A549 (cell line): ENCODE measurements around the gene SUGCT. TPM values are rescaled to one million over a fixed set of nuclear protein-coding genes. Genes with fewer than 3 reads are reported as not detected.

Experiments used
- ATAC-seq, 2 experiments: fragments of 200-7000 bp in 1 of 2; fragments of >200 bp in 1 of 2; cut with Nextera tagmentation in 1 of 2; cut with Tn5 transposase in 1 of 2; 3 replicates each; pipeline versions ENCODE4 v1.8.0 to v1.9.1; 2018 to 2020; ENCODE audit warnings: mild to moderate bottlenecking in 1 of 2, moderate library complexity in 1 of 2
- CTCF ChIA-PET: fragments of 300-600 bp; sonication (Branson Sonifier 250); formaldehyde crosslinking; extraction: SDS; loops from one replicate; lab custom pipeline; 2021; ENCODE audit warnings: antibody characterized with exemption, inconsistent platforms; lab: Yijun Ruan, JAX
- POLR2A ChIA-PET: fragments of 350-600 bp; formaldehyde crosslinking; extraction: SDS; loops from one replicate; lab custom pipeline; 2021; ENCODE audit warnings: antibody characterized with exemption, inconsistent platforms; lab: Yijun Ruan, JAX
- DNase-seq, 2 experiments: peaks; one replicate each; pipeline versions ENCODE4 v3.0.0 to v3.0.0-alpha.2; 2011 to 2016; ENCODE audit warnings: low read depth in 1 of 2, low spot score in 1 of 2
- FAIRE-seq: peaks from 2 replicates; lab custom pipeline; 2011; peaks lifted over from hg19 to GRCh38; lab: Jason Lieb, UNC
- H3K27ac ChIP-seq, 2 experiments: fragments of >200 bp; sonication (Bioruptor Twin); formaldehyde crosslinking; 3 replicates each; pipeline ENCODE4 v1.5.1; 2016 to 2017
- H3K4me1 ChIP-seq: fragments of >200 bp; sonication (Bioruptor Twin); formaldehyde crosslinking; 3 replicates; pipeline ENCODE4 v1.6.1; 2016
- H3K4me2 ChIP-seq: fragments of >200 bp; sonication (Bioruptor Twin); formaldehyde crosslinking; 3 replicates; pipeline ENCODE4 v1.6.1; 2016
- H3K4me3 ChIP-seq: fragments of >200 bp; sonication (Bioruptor Twin); formaldehyde crosslinking; 3 replicates; pipeline ENCODE4 v1.5.1; 2016
- H3K9me3 ChIP-seq: fragments of >200 bp; sonication (Bioruptor Twin); formaldehyde crosslinking; 3 replicates; pipeline ENCODE4 v1.6.1; 2016
- BHLHE40 ChIP-seq: IDR thresholded peaks from 2 replicates; pipeline ENCODE4 v1.6.1; 2012; ENCODE audit warnings: low read depth, low read length, inconsistent platforms
- ESRRA ChIP-seq: fragments of 150-350 bp; IDR thresholded peaks from 2 replicates; pipeline ENCODE4 v1.6.1; 2014; ENCODE audit warnings: mild to moderate bottlenecking, low read length, borderline replicate concordance
- FOSL2 ChIP-seq, 2 experiments: fragments of 450-650 bp in 1 of 2; fragments of >200 bp in 1 of 2; sonication (Bioruptor Twin) in 1 of 2; formaldehyde crosslinking; IDR thresholded peaks; 2 replicates each; pipeline versions ENCODE4 v1.5.0 to v1.6.1; 2016 to 2020; ENCODE audit warnings: mild to moderate bottlenecking in 1 of 2, moderate library complexity in 1 of 2
- FOXS1 ChIP-seq: fragments of 250-450 bp; sonication (Bioruptor Pico); IDR thresholded peaks from 2 replicates; pipeline ENCODE4 v1.5.0; 2020; ENCODE audit warnings: mild to moderate bottlenecking, moderate library complexity
- GATA3 ChIP-seq: IDR thresholded peaks from 2 replicates; pipeline ENCODE4 v1.6.1; 2012; ENCODE audit warnings: borderline replicate concordance
- HDAC2 ChIP-seq: fragments of 200-600 bp; sonication (generic); IDR thresholded peaks from 2 replicates; pipeline ENCODE4 v1.6.1; 2016
- HOXB5 ChIP-seq: fragments of 250-450 bp; sonication (Bioruptor Pico); IDR thresholded peaks from 2 replicates; pipeline ENCODE4 v1.5.0; 2020; ENCODE audit warnings: mild to moderate bottlenecking, moderate library complexity
- KDM1A ChIP-seq: fragments of 200-600 bp; sonication (generic); IDR thresholded peaks from 2 replicates; pipeline ENCODE4 v1.6.1; 2016; ENCODE audit warnings: low read depth, mild to moderate bottlenecking
- MAZ ChIP-seq: fragments of 150-350 bp; IDR thresholded peaks from 2 replicates; pipeline ENCODE4 v1.6.1; 2014; ENCODE audit warnings: antibody characterized with exemption, low read depth, low read length, borderline replicate concordance
- PHF8 ChIP-seq: fragments of 200-600 bp; sonication (generic); IDR thresholded peaks from 2 replicates; pipeline ENCODE4 v1.6.1; 2016; ENCODE audit warnings: low read depth, mild to moderate bottlenecking, antibody characterized with exemption, moderate library complexity, borderline replicate concordance
- POLR2A ChIP-seq: IDR thresholded peaks from 2 replicates; pipeline ENCODE4 v1.6.1; 2012; ENCODE audit warnings: mild to moderate bottlenecking, low read length
- POLR2AphosphoS2 ChIP-seq: conservative IDR thresholded peaks from 2 replicates; pipeline ENCODE4 v1.6.1; 2012; ENCODE audit warnings: low read length, improper control_type of control experiment, inconsistent platforms
- RAD21 ChIP-seq, 2 experiments: fragments of >200 bp in 1 of 2; sonication (Bioruptor Twin) in 1 of 2; formaldehyde crosslinking in 1 of 2; IDR thresholded peaks in 1 of 2; conservative IDR thresholded peaks in 1 of 2; 2 replicates in 1 of 2; 3 replicates in 1 of 2; pipeline ENCODE4 v1.6.1; 2012 to 2018; ENCODE audit warnings: inconsistent platforms in 1 of 2
- RARB ChIP-seq: fragments of 250-450 bp; sonication (Bioruptor Pico); IDR thresholded peaks from 2 replicates; pipeline ENCODE4 v1.8.0; 2021; ENCODE audit warnings: mild to moderate bottlenecking, moderate library complexity
- RFX5 ChIP-seq: fragments of 450-650 bp; IDR thresholded peaks from 2 replicates; pipeline ENCODE4 v1.7.1; 2014; ENCODE audit warnings: antibody characterized with exemption, mild to moderate bottlenecking, moderate library complexity
- TFCP2L1 ChIP-seq: fragments of 250-450 bp; sonication (Bioruptor Pico); IDR thresholded peaks from 2 replicates; pipeline ENCODE4 v1.5.0; 2021; ENCODE audit warnings: mild to moderate bottlenecking
- ZSCAN20 ChIP-seq: fragments of 250-450 bp; sonication (Bioruptor Pico); IDR thresholded peaks from 2 replicates; pipeline ENCODE4 v1.8.0; 2022; ENCODE audit warnings: mild to moderate bottlenecking, moderate library complexity
- WGBS: methylation state at CpG from one replicate; pipeline ENCODE4 v1.1.6; 2017; ENCODE audit errors: missing lambda C conversion rate; 5-methylcytosine and 5-hydroxymethylcytosine counted together
- polyA plus RNA-seq, 4 experiments: library from polyadenylated mRNA; depleted of rRNA in 3 of 4; stranded (reverse); fragments of >200 nt; fragmentation: RNase III in 1 of 4; extraction: RNeasy Plus Mini Kit Qiagen cat#74134 plus additional on column Dnase treatment in 1 of 4; gene quantifications; 2 replicates in 3 of 4; 3 replicates in 1 of 4; pipeline ENCODE4 v1.2.3, GENCODE V29; 2011 to 2017
- TF ChIP-seq, protein P1 (sequence below): IDR thresholded peaks from 2 replicates; pipeline ENCODE4 v1.6.1; 2012
- TF ChIP-seq, protein P2 (sequence below): fragments of 250-450 bp; sonication (Bioruptor Pico); IDR thresholded peaks from 2 replicates; pipeline ENCODE4 v1.5.0; 2020; ENCODE audit warnings: low read depth, mild to moderate bottlenecking, moderate library complexity
- TF ChIP-seq, protein P3 (sequence below): fragments of >200 bp; sonication (Bioruptor Twin); formaldehyde crosslinking; IDR thresholded peaks from 2 replicates; pipeline ENCODE4 v1.6.1; 2016
- TF ChIP-seq, protein P4 (sequence below): IDR thresholded peaks from 2 replicates; pipeline ENCODE4 v1.6.1; 2012; ENCODE audit warnings: low read depth, borderline replicate concordance
- TF ChIP-seq, protein P5 (sequence below): fragments of >200 bp; sonication (Bioruptor Twin); formaldehyde crosslinking; IDR thresholded peaks from 3 replicates; pipeline ENCODE4 v1.5.1; 2016

The SUGCT gene
- polyA plus RNA-seq, 2 of the 4 experiments (the other 2 are of a cell fraction): 1.4 to 1.6 TPM

DNA sequence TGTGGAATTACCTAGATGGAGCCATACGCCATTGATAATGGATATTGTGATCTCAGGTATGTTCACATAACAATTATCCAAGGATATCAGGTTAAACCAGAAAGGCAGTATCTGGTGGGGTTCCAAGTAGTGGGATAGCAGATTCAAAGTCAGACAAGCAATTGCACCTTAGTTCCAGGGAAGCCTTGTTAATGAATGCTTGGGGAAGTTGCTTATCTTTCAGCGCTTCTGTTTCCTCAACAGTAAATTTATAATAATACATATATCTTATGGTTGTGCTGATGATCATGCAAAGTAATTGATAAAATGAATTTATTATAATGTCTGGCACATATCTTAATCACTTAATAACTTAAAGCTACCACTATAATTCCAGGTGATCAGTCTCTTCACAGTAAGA, 290.9 kb downstream of the SUGCT start:
- WGBS: 62% methylated on average over 2 of the region's 2 CpGs
- H3K4me1 ChIP-seq: no peaks in the 10 kb centered on the region
- CTCF ChIA-PET: no interaction called here
- no peak overlapping the region for H3K27ac ChIP-seq
- no peak for FAIRE-seq
- no peaks in the 10 kb centered on the region for H3K9me3 ChIP-seq
- TF ChIP-seq RARB: no peak
- no peak for TF ChIP-seq ZSCAN20 (CRISPR knock-in tag)
- no peak for TF ChIP-seq FOSL2 (IDR thresholded peaks at IDR 0.05)
- TF ChIP-seq FOSL2 (CRISPR knock-in tag; IDR thresholded peaks at IDR 0.05): no peak
- no peak for TF ChIP-seq PHF8
- TF ChIP-seq RFX5: no peak
- TF ChIP-seq RAD21 (conservative IDR thresholded peaks at IDR 0.05 in 1 of 2, IDR thresholded peaks at IDR 0.05 in 1 of 2): no peak
- TF ChIP-seq TFCP2L1 (CRISPR knock-in tag): no peak
- TF ChIP-seq, protein P1, sequence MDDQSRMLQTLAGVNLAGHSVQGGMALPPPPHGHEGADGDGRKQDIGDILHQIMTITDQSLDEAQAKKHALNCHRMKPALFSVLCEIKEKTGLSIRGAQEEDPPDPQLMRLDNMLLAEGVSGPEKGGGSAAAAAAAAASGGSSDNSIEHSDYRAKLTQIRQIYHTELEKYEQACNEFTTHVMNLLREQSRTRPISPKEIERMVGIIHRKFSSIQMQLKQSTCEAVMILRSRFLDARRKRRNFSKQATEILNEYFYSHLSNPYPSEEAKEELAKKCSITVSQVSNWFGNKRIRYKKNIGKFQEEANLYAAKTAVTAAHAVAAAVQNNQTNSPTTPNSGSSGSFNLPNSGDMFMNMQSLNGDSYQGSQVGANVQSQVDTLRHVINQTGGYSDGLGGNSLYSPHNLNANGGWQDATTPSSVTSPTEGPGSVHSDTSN: no peak
- TF ChIP-seq, protein P2, sequence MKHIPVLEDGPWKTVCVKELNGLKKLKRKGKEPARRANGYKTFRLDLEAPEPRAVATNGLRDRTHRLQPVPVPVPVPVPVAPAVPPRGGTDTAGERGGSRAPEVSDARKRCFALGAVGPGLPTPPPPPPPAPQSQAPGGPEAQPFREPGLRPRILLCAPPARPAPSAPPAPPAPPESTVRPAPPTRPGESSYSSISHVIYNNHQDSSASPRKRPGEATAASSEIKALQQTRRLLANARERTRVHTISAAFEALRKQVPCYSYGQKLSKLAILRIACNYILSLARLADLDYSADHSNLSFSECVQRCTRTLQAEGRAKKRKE: no peak
- no peak for TF ChIP-seq POLR2AphosphoS2
- no peak for TF ChIP-seq KDM1A
- no peak for TF ChIP-seq ESRRA
- TF ChIP-seq FOXS1 (CRISPR knock-in tag): no peak
- no peak for TF ChIP-seq HOXB5 (CRISPR knock-in tag)
- TF ChIP-seq BHLHE40: no peak
- TF ChIP-seq POLR2A: no peak
- no peak for TF ChIP-seq MAZ
- TF ChIP-seq, all 56 proteins: peak for 0
- DNase-seq (no peak), ATAC-seq (no peak)
- Histone ChIP-seq H3K4me3 (no peak overlapping the region), H3K4me2 (no peak overlapping the region)
- POLR2A ChIA-PET: no interaction called here

DNA sequence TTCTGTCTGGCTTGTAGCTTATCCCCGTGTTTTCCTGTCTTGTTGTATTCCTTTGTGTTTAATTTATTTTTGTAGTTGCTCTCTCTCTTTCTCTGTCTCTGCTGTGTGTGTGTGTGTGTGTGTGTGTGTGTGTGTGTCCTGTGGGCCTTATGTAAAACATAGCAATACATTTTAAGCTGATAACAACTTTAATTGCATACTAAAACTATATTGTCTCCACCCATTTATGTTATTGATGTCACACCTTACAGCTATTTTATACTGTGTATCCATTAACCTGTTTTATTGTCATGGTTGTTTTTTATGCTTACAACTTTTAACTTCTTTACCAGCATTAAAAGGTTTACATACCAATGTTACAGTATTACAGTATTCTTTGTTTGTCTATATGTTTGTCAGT, 293.6 kb downstream of the SUGCT start:
- DNase-seq (no peak), ATAC-seq (no peak), FAIRE-seq (no peak)
- Histone ChIP-seq H3K4me3 (no peak overlapping the region), H3K4me2 (no peak overlapping the region), H3K9me3 (no peaks in the 10 kb centered on the region), H3K27ac (no peak overlapping the region), H3K4me1 (no peaks in the 10 kb centered on the region)
- ChIA-PET CTCF (interaction anchor here (1.7 kb wide), 1 partner anchor 11 kb away, joined by 3 read pairs; no protein-coding TSS in a partner anchor), POLR2A (no interaction called here)
- TF ChIP-seq, protein P3, sequence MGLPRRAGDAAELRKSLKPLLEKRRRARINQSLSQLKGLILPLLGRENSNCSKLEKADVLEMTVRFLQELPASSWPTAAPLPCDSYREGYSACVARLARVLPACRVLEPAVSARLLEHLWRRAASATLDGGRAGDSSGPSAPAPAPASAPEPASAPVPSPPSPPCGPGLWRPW: no peak
- no peak for TF ChIP-seq ZSCAN20 (CRISPR knock-in tag)
- TF ChIP-seq, protein P4, sequence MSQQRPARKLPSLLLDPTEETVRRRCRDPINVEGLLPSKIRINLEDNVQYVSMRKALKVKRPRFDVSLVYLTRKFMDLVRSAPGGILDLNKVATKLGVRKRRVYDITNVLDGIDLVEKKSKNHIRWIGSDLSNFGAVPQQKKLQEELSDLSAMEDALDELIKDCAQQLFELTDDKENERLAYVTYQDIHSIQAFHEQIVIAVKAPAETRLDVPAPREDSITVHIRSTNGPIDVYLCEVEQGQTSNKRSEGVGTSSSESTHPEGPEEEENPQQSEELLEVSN: no peak
- no peak for TF ChIP-seq HDAC2
- TF ChIP-seq FOXS1 (CRISPR knock-in tag): no peak
- TF ChIP-seq RAD21 (conservative IDR thresholded peaks at IDR 0.05 in 1 of 2, IDR thresholded peaks at IDR 0.05 in 1 of 2): no peak
- no peak for TF ChIP-seq GATA3
- TF ChIP-seq, protein P5, sequence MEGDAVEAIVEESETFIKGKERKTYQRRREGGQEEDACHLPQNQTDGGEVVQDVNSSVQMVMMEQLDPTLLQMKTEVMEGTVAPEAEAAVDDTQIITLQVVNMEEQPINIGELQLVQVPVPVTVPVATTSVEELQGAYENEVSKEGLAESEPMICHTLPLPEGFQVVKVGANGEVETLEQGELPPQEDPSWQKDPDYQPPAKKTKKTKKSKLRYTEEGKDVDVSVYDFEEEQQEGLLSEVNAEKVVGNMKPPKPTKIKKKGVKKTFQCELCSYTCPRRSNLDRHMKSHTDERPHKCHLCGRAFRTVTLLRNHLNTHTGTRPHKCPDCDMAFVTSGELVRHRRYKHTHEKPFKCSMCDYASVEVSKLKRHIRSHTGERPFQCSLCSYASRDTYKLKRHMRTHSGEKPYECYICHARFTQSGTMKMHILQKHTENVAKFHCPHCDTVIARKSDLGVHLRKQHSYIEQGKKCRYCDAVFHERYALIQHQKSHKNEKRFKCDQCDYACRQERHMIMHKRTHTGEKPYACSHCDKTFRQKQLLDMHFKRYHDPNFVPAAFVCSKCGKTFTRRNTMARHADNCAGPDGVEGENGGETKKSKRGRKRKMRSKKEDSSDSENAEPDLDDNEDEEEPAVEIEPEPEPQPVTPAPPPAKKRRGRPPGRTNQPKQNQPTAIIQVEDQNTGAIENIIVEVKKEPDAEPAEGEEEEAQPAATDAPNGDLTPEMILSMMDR: no peak
- TF ChIP-seq PHF8: no peak
- WGBS: 0% methylated on average over 1 of the region's 1 CpG
